ENCODE data around the gene C5. TPM values are rescaled to one million over a fixed set of nuclear protein-coding genes. Genes with fewer than 3 reads are reported as not detected.
A peak's percentile ranks its signal among the peaks of the same experiment; 100 is the strongest.

The C5 gene
- total and polyA plus RNA-seq, 2 experiments from 2014 or later: 0.31 TPM; not detected in 1

DNA sequence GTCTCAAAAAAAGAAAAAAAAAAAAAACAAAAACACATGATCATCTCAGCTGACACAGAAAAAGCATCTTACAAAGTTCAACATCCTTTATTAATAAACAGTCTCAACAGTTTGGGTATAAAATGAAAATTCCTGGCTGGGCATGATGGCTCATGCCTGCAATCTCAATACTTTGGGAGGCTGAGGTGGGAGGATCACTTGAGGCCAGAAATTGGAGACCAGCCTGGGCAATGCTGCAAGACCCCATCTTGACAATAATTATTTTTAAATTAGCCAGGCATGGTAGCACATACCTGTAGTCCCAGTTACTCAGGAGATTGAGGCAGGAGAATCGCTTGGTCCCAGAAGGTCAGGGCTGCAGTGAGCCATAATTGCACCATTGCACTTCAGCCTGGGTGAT, 16.8 kb upstream of the C5 start (continued):
- no peak for TF ChIP-seq REST (IDR thresholded peaks at IDR 0.05; ENCODE audit: unreplicated experiment)
- TF ChIP-seq ZNF114 (CRISPR knock-in tag; IDR thresholded peaks at IDR 0.05): no peak
- TF ChIP-seq, protein P1, sequence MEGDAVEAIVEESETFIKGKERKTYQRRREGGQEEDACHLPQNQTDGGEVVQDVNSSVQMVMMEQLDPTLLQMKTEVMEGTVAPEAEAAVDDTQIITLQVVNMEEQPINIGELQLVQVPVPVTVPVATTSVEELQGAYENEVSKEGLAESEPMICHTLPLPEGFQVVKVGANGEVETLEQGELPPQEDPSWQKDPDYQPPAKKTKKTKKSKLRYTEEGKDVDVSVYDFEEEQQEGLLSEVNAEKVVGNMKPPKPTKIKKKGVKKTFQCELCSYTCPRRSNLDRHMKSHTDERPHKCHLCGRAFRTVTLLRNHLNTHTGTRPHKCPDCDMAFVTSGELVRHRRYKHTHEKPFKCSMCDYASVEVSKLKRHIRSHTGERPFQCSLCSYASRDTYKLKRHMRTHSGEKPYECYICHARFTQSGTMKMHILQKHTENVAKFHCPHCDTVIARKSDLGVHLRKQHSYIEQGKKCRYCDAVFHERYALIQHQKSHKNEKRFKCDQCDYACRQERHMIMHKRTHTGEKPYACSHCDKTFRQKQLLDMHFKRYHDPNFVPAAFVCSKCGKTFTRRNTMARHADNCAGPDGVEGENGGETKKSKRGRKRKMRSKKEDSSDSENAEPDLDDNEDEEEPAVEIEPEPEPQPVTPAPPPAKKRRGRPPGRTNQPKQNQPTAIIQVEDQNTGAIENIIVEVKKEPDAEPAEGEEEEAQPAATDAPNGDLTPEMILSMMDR (conservative IDR thresholded peaks at IDR 0.05; ENCODE audit: low read depth in 2 of 2): no peak
- TF ChIP-seq ZNF331 (CRISPR knock-in tag; IDR thresholded peaks at IDR 0.05; ENCODE audit: low read depth): no peak
- TF ChIP-seq EZH2 (IDR thresholded peaks at IDR 0.05; ENCODE audit: low read depth, unreplicated experiment): no peak

DNA sequence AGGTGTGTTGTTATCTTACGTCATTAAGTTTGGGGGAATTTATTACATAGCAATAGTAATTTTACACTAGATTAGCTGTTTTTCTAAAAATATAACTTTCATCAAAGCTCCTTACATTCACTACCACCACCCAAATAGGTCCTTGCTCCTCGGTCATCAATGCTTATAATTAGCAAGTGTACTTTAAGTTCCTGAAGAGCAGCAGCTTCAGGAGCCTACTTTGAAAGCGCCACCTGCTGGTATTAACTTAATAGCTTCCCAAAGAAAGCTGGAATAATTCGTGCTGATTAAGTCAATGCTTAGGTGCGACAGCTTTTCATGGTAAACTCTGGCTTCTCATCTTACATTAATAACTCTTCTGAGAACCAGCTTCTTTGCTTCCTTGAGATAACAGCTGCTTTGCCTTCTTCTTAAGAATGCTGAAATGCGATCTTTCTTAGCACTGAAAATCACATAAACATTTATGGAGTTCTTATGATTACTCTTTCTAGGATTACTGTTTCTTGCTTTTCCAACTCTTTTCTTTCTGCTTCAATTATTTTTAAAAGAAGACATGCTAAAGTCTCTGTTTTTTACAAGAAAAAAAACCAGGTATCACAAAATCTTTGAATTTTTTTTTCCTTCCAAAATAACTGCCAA, 10.0 kb upstream of the C5 start:
- H2AFZ ChIP-seq: no peak overlapping the region
- H3K9me2 ChIP-seq (ENCODE audit: insufficient read depth): no peaks in the 10 kb centered on the region
- Mint-ChIP-seq H3K4me1 (no peaks in the 10 kb centered on the region), H3K27me3 (ENCODE audit: insufficient read depth, low read depth, poor library complexity) (peaks cover 3% of the 10 kb centered on the region), H3K27ac (no peak overlapping the region), H3K4me3 (no peak overlapping the region), H3K36me3 (ENCODE audit: low read depth) (no peaks in the 10 kb centered on the region), H3K9me3 (no peaks in the 10 kb centered on the region)
- no peak overlapping the region for H3K27ac ChIP-seq (ENCODE audit: low read depth)
- ATAC-seq (peak; percentile 40; the same call in 2 of the 3 replicates), DNase-seq (ENCODE audit: low spot score) (peak; percentile 93)
- H3K4me3 ChIP-seq: no peak overlapping the region
- H4K20me1 ChIP-seq (replicated peaks; ENCODE audit: insufficient read depth): no peaks in the 10 kb centered on the region
- no peaks in the 10 kb centered on the region for H3K4me1 ChIP-seq (ENCODE audit: insufficient read depth)
- H3K79me2 ChIP-seq (replicated peaks; ENCODE audit: insufficient read depth): no peaks in the 10 kb centered on the region
- no peaks in the 10 kb centered on the region for H3K36me3 ChIP-seq (ENCODE audit: insufficient read depth)
- TF ChIP-seq, protein P2, sequence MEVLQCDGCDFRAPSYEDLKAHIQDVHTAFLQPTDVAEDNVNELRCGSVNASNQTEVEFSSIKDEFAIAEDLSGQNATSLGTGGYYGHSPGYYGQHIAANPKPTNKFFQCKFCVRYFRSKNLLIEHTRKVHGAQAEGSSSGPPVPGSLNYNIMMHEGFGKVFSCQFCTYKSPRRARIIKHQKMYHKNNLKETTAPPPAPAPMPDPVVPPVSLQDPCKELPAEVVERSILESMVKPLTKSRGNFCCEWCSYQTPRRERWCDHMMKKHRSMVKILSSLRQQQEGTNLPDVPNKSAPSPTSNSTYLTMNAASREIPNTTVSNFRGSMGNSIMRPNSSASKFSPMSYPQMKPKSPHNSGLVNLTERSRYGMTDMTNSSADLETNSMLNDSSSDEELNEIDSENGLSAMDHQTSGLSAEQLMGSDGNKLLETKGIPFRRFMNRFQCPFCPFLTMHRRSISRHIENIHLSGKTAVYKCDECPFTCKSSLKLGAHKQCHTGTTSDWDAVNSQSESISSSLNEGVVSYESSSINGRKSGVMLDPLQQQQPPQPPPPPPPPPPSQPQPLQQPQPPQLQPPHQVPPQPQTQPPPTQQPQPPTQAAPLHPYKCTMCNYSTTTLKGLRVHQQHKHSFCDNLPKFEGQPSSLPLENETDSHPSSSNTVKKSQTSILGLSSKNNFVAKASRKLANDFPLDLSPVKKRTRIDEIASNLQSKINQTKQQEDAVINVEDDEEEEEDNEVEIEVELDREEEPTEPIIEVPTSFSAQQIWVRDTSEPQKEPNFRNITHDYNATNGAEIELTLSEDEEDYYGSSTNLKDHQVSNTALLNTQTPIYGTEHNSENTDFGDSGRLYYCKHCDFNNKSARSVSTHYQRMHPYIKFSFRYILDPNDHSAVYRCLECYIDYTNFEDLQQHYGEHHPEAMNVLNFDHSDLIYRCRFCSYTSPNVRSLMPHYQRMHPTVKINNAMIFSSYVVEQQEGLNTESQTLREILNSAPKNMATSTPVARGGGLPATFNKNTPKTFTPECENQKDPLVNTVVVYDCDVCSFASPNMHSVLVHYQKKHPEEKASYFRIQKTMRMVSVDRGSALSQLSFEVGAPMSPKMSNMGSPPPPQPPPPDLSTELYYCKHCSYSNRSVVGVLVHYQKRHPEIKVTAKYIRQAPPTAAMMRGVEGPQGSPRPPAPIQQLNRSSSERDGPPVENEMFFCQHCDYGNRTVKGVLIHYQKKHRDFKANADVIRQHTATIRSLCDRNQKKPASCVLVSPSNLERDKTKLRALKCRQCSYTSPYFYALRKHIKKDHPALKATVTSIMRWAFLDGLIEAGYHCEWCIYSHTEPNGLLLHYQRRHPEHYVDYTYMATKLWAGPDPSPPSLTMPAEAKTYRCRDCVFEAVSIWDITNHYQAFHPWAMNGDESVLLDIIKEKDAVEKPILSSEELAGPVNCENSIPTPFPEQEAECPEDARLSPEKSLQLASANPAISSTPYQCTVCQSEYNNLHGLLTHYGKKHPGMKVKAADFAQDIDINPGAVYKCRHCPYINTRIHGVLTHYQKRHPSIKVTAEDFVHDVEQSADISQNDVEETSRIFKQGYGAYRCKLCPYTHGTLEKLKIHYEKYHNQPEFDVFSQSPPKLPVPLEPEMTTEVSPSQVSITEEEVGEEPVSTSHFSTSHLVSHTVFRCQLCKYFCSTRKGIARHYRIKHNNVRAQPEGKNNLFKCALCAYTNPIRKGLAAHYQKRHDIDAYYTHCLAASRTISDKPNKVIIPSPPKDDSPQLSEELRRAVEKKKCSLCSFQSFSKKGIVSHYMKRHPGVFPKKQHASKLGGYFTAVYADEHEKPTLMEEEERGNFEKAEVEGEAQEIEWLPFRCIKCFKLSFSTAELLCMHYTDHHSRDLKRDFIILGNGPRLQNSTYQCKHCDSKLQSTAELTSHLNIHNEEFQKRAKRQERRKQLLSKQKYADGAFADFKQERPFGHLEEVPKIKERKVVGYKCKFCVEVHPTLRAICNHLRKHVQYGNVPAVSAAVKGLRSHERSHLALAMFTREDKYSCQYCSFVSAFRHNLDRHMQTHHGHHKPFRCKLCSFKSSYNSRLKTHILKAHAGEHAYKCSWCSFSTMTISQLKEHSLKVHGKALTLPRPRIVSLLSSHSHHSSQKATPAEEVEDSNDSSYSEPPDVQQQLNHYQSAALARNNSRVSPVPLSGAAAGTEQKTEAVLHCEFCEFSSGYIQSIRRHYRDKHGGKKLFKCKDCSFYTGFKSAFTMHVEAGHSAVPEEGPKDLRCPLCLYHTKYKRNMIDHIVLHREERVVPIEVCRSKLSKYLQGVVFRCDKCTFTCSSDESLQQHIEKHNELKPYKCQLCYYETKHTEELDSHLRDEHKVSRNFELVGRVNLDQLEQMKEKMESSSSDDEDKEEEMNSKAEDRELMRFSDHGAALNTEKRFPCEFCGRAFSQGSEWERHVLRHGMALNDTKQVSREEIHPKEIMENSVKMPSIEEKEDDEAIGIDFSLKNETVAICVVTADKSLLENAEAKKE (CRISPR knock-in tag; IDR thresholded peaks at IDR 0.05): no peak
- TF ChIP-seq CREB1 (CRISPR knock-in tag; IDR thresholded peaks at IDR 0.05; ENCODE audit: low read depth) (no peak), EZH2 (IDR thresholded peaks at IDR 0.05; ENCODE audit: low read depth, unreplicated experiment) (no peak)
- TF ChIP-seq, protein P1 (conservative IDR thresholded peaks at IDR 0.05; ENCODE audit: low read depth in 2 of 2): peak; percentile 75 to 84
- H3F3A ChIP-seq (replicated peaks; ENCODE audit: low read depth): no peaks in the 10 kb centered on the region
- no peak overlapping the region for H3K4me2 ChIP-seq
- H3K27me3 ChIP-seq (ENCODE audit: insufficient read depth): no peaks in the 10 kb centered on the region

Data from GM23338 (cell line).